Mesenteric fat pad (tissue), 1 donor: ENCODE data around the gene LRCH2. TPM values are rescaled to one million over a fixed set of nuclear protein-coding genes. Genes with fewer than 3 reads are reported as not detected.

ENCODE experiments used
- DNase-seq: peaks from one replicate; pipeline ENCODE4 v3.0.0-alpha.2; 2020; ENCODE audit warnings: low spot score
- total RNA-seq: library from RNA; stranded (reverse); fragmentation: NEBNext Ultra II Directional; extraction: Animal tissue kit (Norgen Biotek cat#: 25700); gene quantifications from one replicate; pipeline ENCODE4 v1.2.1, GENCODE V29; 2021
- donor health status: DM: yes; HTN: yes; CAD: no.

LRCH2 gene
- total RNA-seq, 1 donor from 2014 or later = 2.6 TPM

DNA sequence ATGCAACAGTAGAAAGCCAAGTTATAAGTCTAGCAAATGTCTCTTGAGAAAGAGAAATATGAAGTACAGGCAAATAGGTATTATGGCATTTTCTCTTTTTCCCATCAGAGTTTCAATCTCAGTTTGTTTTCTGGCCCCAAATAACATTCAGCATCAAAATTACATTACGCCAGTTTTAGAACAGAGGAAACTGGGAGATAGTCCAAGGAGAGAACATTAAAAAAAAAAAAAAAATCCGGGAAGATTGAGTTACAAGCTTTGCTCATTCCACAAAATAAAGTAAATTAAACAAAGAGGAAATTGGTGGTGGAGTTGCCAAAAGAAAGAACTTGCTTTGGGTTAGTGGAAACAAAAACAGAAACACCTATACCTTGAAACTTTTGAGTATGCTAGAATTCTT is 166.1 kb downstream of the LRCH2 start:
- no peak for DNase-seq

DNA sequence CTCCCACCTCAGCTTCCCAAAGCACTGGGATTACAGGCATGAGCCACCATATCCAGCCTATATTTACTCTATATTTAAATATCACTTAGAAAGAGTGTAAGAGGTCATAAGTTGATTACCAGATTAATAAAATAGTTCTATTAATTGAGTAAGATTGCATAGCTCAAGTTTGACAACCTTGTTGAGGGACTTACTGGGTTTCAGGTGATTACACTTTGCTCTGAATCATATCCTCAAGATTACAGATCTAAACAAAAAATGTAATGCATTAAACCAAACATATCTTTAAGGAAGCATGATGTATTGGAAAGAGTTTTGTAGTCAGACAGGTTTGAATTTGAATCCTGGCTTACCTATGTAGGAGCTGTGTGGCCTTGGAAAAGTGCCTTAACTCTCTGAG is 168.6 kb downstream of the LRCH2 start:
- no peak for DNase-seq

Other genes with a start within 250 kb of the LRCH2 start
- gene IL13RA2, start 216.5 kb downstream of the LRCH2 start, total RNA-seq = not detected
- gene RBMXL3, start 44.7 kb downstream of the LRCH2 start, total RNA-seq = not detected
- not detected for gene LUZP4, start 55.6 kb upstream of the LRCH2 start, total RNA-seq